HG02840 (cell line): Measurements from ENCODE around the gene LTBP1.

Experiments used
- ATAC-seq: cut with Tn5 transposase; IDR thresholded peaks from one replicate; pipeline ENCODE4 v1.9.1; 2021; ENCODE audit warnings: mild to moderate bottlenecking, moderate library complexity, moderate number of reproducible peaks; ENCODE audit not compliant: unreplicated experiment, low FRiP score

The LTBP1 gene

DNA sequence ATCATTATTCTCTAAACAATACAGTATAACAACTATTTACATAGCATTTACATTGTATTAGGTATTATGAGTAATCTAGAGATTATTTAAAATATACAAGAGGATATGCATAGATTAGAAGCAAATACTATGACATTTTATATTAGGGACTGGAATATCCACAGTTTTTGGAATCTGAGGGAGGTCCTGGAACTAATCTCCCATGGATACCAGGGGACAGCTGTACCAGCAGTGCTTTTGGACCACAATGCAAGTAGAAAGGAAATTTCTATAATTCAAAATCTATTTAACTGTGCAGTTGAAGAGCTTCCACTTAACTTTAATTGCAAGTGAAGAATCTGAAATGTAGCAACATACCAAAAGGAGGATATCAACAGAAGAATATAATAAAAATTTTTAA lies 120.8 kb downstream of the LTBP1 start:
- ATAC-seq: no peak

DNA sequence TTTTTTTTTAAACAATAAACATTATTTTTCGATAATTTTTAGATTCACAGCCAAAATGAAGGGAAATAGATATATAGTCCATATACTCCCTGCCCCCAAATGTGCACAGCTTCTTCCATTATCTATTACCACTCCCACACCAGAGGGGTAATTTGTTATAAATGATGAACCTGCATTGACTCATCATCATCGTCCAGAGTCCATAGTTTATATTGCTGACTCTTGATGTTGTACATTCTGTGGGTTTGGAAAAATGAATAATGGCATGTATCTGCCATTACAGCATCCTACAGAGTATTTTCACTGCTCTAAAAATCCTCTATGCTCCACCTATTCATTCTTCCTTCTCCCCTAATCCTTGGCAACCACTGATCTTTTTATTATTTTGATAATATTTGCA lies 121.5 kb downstream of the LTBP1 start:
- no peak for ATAC-seq

DNA sequence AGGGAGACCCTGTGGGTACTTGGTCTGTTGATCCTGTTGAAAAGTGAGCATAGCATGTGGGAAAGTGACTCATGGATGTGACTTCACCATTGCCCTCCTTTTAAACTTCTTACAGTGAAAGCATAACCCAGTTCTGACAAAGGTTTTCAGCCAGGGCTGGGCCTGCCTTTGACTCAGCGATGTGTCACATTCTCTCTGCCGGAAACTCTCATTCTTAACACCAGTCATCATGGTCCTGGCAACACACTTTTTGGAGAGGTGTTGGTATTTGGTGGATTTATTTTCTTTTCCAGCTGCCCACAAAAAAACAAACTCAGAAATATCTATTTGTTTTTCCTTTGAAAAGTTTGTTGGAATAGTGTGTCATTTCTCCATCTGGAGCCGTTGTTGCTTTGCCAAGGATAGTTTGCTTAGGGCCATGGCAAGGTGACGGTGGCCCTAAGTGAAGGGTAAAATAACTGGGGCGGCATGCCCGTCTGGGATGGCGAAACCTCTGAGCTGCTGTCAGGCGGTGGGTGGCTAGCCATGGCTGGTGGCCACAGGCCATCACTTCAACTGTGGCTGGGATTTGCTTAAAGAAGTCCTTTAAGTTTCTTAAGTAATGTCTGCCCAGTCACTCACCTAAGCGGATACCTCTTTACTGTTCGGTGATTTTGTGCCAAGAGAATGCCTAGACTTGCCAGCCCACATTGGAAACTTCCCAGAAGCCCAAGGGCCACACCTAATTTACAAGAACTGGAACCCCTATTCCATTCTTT lies 123.3 kb downstream of the LTBP1 start:
- no peak for ATAC-seq

DNA sequence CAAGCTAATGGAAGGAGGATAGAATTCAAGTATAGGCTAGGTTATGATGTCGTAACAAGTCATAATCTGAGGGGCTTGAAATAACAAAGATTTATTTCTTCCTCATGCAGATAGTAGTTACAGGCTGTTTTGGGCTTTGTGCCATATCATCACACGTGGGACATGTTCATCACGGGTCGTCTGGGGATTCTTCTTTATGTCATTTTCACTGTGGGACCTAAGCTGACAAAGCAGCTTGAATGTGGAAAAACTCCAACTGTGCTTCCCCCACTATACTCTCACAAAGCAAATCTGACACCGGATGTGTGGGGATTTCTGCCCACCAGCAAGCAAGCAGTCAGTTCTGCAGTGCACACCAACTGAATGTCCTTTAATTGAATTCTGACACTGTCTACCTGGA lies 124.8 kb downstream of the LTBP1 start:
- no peak for ATAC-seq

DNA sequence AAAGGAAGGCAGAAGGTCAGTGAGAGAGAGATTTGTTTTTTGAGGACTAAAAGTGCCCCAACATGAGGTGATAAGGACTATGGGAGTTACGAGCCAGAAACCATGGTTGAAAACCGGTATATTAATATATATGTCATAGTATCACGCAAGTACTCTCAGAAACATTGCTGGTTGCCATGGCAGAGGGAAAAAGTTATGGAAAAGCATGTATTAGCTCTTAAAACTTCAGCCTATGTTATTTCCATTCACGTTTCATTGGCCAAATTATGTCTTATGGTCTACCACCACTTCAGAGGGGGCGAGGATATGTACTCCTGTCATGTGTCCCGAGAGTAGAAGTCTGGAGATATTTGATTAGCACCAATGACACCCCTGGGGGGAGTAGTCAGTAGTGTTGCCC lies 125.9 kb downstream of the LTBP1 start:
- ATAC-seq: no peak

DNA sequence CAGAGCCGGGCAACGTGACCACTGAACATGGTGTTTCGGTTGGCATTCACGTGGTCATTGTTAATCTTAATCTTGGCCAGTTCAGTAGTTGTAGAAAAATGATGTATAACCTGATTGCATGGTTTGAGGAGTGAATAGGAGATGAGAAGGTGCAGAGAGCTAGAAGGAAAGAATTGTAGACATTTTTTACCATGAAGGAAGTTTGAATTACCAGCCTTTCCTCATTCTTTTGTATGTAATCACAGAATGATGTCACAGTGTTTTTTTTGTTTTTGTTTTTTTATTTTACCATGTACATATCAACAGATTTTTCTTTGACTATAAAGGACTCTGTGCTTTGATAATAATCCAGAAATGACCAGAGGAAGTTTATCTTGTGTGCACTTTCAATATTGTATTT lies 126.3 kb downstream of the LTBP1 start:
- no peak for ATAC-seq

DNA sequence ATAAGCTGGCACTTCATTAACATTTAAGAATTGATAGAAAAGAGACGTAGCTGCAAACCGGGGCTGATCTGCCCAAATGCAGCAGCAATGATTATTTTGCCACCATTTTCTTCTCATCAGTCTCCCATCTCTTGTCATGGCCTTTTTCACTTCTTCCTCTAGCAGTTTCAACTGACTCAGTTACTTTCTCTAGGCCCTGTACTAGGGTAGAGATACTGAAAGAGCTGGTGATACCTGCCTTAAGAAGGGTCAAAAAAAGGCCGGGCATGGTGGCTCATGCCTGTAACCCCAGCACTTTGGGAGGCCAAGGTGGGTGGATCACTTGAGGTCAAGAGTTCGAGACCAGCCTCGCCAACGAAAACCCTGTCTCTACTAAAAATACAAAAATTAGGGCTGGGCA lies 127.4 kb downstream of the LTBP1 start:
- ATAC-seq: no peak

DNA sequence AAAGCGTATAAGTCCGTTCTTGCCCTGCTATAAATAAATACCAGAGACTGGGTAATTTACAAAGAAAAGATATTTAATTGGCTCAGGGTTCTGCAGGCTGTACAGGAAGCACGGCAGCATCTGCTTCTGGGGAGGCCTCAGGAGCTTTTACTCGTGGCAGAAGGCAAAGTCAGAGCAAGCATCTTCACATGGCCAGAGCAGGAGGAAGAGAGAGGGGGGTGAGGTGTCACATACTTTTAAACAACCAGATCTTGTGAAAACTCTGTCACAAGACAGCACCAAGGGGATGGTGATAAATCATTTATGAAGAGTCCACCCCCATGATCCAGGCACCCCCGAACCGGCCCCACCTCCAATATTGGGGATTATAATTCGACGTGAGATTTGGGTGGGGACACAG lies 130.6 kb downstream of the LTBP1 start:
- ATAC-seq: no peak

DNA sequence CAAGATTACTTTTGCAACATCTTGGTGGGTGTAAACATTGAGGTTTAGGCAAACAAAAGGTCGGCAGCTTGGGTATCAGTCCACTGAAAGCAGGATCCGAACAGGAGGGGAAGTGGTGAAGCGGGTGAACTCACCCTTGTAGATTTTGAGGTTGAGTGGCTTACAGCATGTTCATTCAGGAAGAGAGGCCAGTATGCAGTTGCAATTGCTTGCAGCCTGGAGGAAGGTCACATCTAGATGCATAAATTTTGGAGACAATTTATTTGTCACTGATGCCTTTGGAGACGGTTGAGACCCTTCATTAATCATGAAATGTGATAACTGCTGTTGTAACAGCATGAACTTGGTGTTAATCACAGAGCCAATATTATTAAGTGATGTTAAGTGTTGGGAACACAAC lies 131.1 kb downstream of the LTBP1 start:
- ATAC-seq: no peak

DNA sequence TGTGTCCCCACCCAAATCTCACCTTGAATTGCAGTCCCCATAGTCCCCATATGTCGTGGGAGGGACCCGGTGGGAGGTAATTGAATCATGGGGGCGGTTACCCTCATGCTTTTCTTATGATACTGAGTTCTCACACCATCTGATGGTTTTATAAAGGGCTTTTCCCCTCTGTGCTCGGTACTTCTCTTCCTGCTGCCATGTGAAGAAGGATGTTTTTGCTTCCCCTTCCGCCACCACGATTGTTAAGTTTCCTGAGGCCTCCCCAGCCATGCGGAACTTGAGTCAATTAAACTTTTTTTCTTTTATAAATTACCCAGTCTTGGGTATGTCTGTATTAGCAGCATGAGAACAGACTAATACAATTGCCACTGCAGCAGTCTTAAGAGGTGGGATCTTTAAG lies 134.9 kb downstream of the LTBP1 start:
- no peak for ATAC-seq

DNA sequence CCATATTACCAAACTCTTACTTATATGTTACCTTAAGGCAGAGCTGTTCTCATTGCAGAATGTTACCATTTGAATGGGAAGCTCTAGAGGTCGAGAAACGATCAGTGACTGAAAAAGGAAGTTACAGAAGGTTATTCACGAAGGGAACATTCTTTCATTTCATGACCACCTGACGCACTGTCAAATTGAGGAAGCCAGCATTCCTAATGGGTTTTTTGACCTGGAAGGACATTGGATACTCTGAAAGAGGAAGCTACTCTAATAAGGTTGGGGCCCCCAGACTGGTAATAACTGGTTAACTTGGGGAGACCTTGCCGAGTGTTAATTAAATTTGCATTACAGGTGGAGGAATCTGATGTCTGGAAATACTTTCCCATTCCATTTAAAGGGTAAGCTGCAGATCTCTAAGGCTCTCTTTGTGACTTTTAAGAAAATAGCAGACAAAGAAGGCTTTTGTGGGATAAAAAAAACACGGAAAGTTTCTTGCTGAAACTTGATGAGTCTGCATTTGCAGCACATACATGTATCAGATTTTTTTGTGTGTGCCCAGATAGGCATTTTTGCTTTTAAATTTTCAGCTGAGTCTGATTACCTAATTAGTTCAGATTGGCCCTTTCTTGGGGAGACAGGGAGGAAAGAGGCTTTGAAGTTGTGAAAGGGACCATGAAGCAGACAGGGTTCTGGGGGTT lies 137.1 kb downstream of the LTBP1 start:
- ATAC-seq: no peak

DNA sequence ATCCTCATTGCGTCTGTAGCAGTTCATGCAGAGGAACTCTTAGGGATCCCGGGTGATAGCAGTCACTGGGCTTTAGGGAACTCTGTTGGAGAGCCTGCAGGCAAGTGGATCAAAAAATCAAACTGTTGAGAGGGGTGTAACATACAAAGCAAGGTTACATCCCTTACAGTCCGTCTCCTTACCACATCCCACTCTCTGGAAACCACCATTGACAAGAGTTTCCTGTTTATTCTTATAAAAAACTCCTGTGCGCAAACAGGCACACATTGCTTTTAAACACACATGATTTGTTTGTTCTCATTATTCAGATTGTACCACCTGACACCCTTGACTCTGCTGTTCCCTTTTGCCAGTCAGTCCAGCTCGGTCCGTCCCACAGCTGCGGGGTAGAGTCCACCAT lies 137.7 kb downstream of the LTBP1 start:
- no peak for ATAC-seq

DNA sequence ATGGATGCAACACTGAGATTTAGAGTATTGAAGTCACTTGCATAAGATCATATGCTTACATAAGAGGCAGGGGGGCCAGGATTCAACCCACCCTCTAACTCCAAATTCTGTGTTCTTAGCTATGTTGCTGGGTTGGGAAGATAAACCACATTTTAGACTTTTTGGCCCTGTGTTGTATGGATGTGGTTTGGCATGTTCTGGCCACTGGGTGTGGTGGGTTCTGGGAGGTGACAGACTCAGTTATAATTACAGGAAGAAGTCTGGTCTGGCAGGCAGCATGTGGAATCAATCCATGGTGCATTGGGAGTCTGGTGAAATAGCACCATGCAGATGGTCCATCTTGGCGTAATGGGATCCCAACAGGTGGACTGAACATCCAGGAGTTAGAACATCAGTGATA lies 138.9 kb downstream of the LTBP1 start:
- no peak for ATAC-seq

DNA sequence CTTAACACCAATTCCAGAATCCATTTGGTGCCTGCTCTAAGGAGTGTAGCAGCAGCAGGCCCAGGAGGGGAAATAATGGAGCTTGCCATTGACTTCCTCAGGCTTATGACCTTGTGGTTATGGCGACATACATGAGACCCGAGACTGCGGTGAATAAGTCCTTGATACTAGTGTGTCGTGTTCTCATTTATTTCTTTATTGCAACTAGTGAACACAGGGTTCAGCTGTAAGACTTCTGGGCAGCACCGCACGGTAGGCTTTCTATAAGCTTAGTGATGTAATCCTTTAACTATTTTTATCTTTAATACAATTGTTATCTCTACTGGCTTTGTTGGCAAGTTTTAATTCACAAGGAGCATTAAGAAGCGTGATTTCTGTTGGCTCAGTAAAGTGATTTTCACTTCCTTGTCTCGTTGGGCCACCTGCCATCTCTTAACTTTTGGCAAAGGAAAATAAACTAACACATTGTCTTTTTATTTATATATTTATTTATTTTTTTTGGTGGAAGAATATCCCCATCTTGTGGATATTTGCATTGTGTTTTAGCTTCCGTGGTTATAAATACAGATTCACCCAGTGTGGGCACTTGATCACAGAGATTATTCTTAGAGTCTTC lies 139.8 kb downstream of the LTBP1 start:
- ATAC-seq: no peak

DNA sequence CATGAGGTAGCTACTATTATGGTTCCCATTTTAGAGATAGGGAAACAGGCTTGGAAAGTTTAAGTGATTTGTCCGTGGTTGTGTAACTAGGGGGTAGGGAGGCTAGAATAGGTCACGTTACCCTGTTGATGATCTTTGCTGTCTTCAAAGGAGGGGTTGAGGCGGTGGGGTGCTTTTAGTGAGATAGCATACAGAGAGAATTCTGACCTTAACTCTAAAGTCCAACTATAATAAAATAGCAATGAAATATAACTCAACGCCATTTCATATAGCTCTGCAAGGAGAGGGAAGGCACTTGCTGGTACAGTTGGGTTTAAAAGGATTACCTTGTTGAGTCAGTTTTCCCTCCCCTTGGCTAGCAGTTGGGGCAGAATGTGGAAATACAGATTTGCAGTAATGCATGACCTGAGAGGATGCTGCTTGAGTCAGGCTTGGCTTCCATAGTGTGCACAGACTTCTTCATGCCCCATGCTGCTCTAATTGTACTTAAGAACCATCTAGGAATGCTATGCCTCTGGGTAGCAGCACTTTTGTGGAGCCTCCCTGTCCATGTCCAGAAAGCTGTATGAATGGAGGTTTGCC lies 143.9 kb downstream of the LTBP1 start:
- no peak for ATAC-seq

DNA sequence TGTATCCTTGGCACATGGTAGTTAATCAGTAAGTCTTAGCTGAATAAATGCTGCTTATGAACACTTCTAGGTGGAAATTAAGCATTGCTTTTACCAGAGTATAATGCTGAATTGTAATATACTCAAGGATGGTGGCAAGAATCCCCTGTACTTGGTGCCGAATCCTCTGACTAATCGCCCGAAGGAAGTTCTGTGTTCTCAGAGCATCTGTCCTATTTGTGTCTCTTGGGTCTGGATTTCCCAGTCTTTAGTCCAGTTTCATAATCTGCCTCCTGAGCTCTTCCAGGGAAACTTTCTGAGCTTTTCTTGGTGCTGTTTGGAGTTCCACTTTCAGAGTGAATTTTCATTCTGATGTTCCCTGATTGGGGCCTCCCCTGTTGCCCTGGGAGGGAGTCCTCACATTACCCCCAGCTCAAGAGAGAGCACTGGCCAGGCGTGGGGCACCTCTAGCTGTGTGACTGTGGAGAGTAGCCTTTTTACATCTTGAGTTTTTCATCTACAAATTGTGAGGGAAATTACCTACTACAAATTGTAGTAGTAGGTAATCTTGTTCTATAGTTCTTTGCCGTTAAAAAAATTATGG lies 144.9 kb downstream of the LTBP1 start:
- ATAC-seq: no peak

DNA sequence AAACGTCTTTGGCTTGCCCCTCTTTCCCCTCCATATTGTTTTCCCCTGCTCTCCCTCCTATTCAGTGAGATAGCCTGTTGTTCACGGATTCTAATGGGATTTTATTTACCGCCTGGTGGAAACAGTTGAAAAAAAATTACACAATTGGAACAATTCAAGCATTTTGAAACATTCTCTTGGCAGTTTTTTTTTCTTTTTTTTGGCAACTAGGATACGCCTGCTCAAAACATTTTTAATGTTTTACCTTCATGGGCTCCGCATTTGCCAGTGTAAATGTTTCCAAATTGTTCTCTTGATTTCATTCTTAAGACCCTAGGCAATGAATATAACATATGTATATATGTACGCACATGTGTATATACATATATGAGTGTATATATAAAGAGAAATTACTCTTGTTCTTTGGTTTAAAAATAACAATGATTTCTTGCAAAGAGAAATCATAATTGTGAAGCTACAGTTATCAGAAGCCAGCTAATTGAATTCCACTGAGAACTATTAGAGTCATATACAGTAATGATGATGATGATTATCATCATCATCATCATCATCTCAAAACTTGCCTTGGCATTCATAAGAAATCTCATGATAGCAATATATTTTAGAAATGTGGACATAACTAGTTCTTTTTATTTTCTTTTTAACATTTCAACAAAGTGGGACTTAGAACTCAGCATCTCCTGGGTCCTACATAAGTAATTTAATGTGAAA lies 146.7 kb downstream of the LTBP1 start:
- ATAC-seq: no peak

DNA sequence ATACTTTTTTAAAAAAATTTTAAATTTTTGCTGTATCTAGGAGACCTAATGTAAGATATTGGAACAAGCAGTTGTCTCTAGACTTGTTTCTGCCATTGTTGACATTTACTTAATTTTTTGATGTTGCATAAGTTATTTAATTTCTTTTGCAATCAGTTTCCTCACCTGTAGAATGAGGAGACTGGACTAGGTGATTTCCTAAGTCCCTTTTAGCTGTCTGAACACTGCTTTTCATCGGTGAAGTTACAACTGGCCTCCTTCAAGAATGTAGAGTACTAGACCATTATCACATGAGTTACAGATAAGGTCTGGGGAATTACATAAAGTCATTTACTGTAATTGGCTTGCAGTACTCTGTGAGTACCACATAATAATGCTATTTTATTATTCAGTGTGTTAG lies 147.6 kb downstream of the LTBP1 start:
- ATAC-seq: no peak

DNA sequence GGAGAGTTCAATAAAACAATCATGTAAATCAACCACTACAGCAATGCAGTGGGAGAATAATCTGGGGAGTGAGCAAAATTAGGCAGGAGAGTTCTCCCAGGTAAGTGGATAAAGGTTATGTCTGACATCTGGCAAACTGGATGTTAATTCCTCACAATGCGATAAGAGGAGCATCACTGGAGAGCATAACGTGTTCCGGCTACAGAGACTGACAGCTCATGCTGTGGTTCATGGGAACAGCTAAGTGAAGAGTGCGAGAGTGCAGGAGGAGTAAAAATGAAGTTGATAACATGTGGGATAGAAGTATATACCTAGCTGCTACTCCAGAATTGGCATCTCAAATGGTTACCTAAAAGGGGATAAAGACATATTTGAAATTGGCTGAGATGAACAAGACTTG lies 153.2 kb downstream of the LTBP1 start:
- no peak for ATAC-seq

DNA sequence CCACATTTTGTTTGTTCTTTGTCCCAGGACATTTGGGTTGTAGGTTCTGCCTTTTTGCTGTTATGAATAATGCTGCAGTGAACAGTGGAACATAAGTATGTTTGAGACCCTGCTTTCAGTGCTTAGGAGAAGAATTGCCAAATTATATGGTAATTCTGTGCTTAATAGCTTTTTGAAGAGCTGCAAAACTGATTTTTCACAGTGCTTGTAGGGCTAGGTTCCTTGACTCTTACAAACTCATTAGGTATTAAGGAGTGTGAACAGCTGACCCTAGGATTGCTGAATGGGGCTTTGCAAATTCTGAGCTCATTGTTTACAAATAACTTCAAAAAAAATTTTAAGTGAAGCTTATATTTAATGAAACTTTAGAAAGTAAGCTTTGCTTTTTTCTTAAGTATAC lies 154.2 kb downstream of the LTBP1 start:
- no peak for ATAC-seq
